Measurements from ENCODE around the gene HRCT1.
"Not testable (repeated sequence)": the region's sequence is repeated elsewhere in the genome, so short reads cannot be mapped to it uniquely, and the experiment has no call there.

Gene HRCT1

GRCh38 chr9:35917261-35917660 is 11.3 kb downstream of the HRCT1 start:
- DNase-seq (ENCODE audit: low read depth in 2 of 2), result no peak

- DNase-seq (ENCODE audit: low read depth in 2 of 2), result no peak
Observed at GRCh38 chr9:35918780-35919179, 12.8 kb downstream of the HRCT1 start.

- DNase-seq (ENCODE audit: low read depth in 2 of 2), result no peak
Observed at GRCh38 chr9:35919212-35920008, 13.4 kb downstream of the HRCT1 start.

- no peak for DNase-seq (ENCODE audit: low read depth in 2 of 2)
Observed at GRCh38 chr9:35920051-35920620, 14.1 kb downstream of the HRCT1 start.

- DNase-seq (ENCODE audit: low read depth in 2 of 2), result no peak
Observed at GRCh38 chr9:35923598-35923926, 17.6 kb downstream of the HRCT1 start.

- DNase-seq (ENCODE audit: low read depth in 2 of 2), result peak in 1 of 2 donors; percentile 22
Observed at GRCh38 chr9:35923927-35924763, 18.1 kb downstream of the HRCT1 start.

- no peak for DNase-seq (ENCODE audit: low read depth in 2 of 2)
Observed at GRCh38 chr9:35928591-35929452, 22.8 kb downstream of the HRCT1 start.

GRCh38 chr9:35929453-35929718 is 23.4 kb downstream of the HRCT1 start:
- DNase-seq (ENCODE audit: low read depth in 2 of 2), result no peak

- no peak for DNase-seq (ENCODE audit: low read depth in 2 of 2)
Observed at GRCh38 chr9:35930521-35930920, 24.5 kb downstream of the HRCT1 start.

GRCh38 chr9:35930989-35931388 is 25.0 kb downstream of the HRCT1 start:
- DNase-seq (ENCODE audit: low read depth in 2 of 2), result no peak

GRCh38 chr9:35932735-35933134 is 26.7 kb downstream of the HRCT1 start:
- DNase-seq (ENCODE audit: low read depth in 2 of 2), result no peak

- no peak for DNase-seq (ENCODE audit: low read depth in 2 of 2)
Observed at GRCh38 chr9:35933550-35934067, 27.6 kb downstream of the HRCT1 start.

GRCh38 chr9:35934069-35934468 is 28.1 kb downstream of the HRCT1 start:
- DNase-seq (ENCODE audit: low read depth in 2 of 2), result not testable (repeated sequence)

GRCh38 chr9:35935261-35935660 is 29.3 kb downstream of the HRCT1 start:
- no peak for DNase-seq (ENCODE audit: low read depth in 2 of 2)

- no peak for DNase-seq (ENCODE audit: low read depth in 2 of 2)
Observed at GRCh38 chr9:35935755-35936509, 29.9 kb downstream of the HRCT1 start.

- DNase-seq (ENCODE audit: low read depth in 2 of 2), result no peak
Observed at GRCh38 chr9:35937227-35937626, 31.2 kb downstream of the HRCT1 start.

GRCh38 chr9:35938474-35939356 is 32.7 kb downstream of the HRCT1 start:
- no peak for DNase-seq (ENCODE audit: low read depth in 2 of 2)

- no peak for DNase-seq (ENCODE audit: low read depth in 2 of 2)
Observed at GRCh38 chr9:35939679-35940250, 33.8 kb downstream of the HRCT1 start.

Data from stimulated activated CD8-positive, alpha-beta memory T cell treated with anti-CD3 and anti-CD28 coated beads, Interleukin-15, amount 100 ng/mL, for 48 hours (primary cell).